ENCODE data around the gene ADAMTS2. TPM values are rescaled to one million over a fixed set of nuclear protein-coding genes. Genes with fewer than 3 reads are reported as not detected.
A peak's percentile ranks its signal among the peaks of the same experiment; 100 is the strongest.

Gene ADAMTS2
- total RNA-seq, 8 experiments from 2014 or later = 0.14 to 1.4 (median 0.49) TPM

- WGBS, 10 experiments = 56 to 100% (median 94%) methylated on average over 1 to 3 of the region's 8 CpGs; no CpG with 5 or more reads in 4 of the 10 experiments
- no peaks in the 10 kb centered on the region for H3K4me1 ChIP-seq (replicated peaks in 1 of 2)
- in situ Hi-C loops (cut with MboI; ENCODE audit: low pct_unique_long_range_greater_than_20kb in 2 of 9, low sequenced_read_pairs in 9 of 9, unreplicated experiment in 9 of 9) = no loop called here
- H3K27ac ChIP-seq = no peak overlapping the region
- H3K4me3 ChIP-seq = no peak overlapping the region
- no peak for ATAC-seq (replicated peaks in 6 of 8)
These were observed 109.6 kb downstream of the ADAMTS2 start for GRCh38 chr5:179235416-179236400.

GRCh38 chr5:179234563-179235135, 110.6 kb downstream of the ADAMTS2 start:
- in situ Hi-C loops (cut with MboI; ENCODE audit: low pct_unique_long_range_greater_than_20kb in 2 of 9, low sequenced_read_pairs in 9 of 9, unreplicated experiment in 9 of 9) = no loop called here
- H3K27ac ChIP-seq = no peak overlapping the region
- WGBS, 10 experiments = 20 to 100% (median 85%) methylated on average over 1 to 10 of the region's 12 CpGs; no CpG with 5 or more reads in 3 of the 10 experiments
- no peaks in the 10 kb centered on the region for H3K4me1 ChIP-seq (replicated peaks in 1 of 2)
- H3K4me3 ChIP-seq = no peak overlapping the region
- no peak for ATAC-seq (replicated peaks in 6 of 8)

- H3K4me1 ChIP-seq (replicated peaks in 1 of 2) = no peaks in the 10 kb centered on the region
- 60 to 88% (median 73%) methylated on average over 1 to 3 of the region's 12 CpGs; no CpG with 5 or more reads in 5 of the 10 experiments for WGBS, 10 experiments
- ATAC-seq (replicated peaks in 6 of 8) = no peak
- no peak overlapping the region for H3K27ac ChIP-seq
- no peak overlapping the region for H3K4me3 ChIP-seq
- in situ Hi-C loops (cut with MboI; ENCODE audit: low pct_unique_long_range_greater_than_20kb in 2 of 9, low sequenced_read_pairs in 9 of 9, unreplicated experiment in 9 of 9) = no loop called here
These were observed 111.2 kb downstream of the ADAMTS2 start for GRCh38 chr5:179233909-179234562.

GRCh38 chr5:179232091-179232735, 113.0 kb downstream of the ADAMTS2 start:
- Histone ChIP-seq H3K4me3 (no peak overlapping the region), H3K27ac (no peak overlapping the region), H3K4me1 (replicated peaks in 1 of 2) (peaks cover 0 to 9% of the 10 kb centered on the region in 2 donors)
- in situ Hi-C loops (cut with MboI; ENCODE audit: low pct_unique_long_range_greater_than_20kb in 2 of 9, low sequenced_read_pairs in 9 of 9, unreplicated experiment in 9 of 9) = no loop called here
- 37 to 87% (median 79%) methylated on average over 1 to 12 of the region's 17 CpGs; no CpG with 5 or more reads in 1 of the 10 experiments for WGBS, 10 experiments
- ATAC-seq (replicated peaks in 6 of 8) = no peak

- no peak overlapping the region for H3K27ac ChIP-seq
- 60 to 100% (median 83%) methylated on average over 2 to 9 of the region's 14 CpGs; no CpG with 5 or more reads in 1 of the 10 experiments for WGBS, 10 experiments
- H3K4me3 ChIP-seq = no peak overlapping the region
- H3K4me1 ChIP-seq (replicated peaks in 1 of 2) = peaks cover 0 to 9% of the 10 kb centered on the region in 2 donors
- in situ Hi-C loops (cut with MboI; ENCODE audit: low pct_unique_long_range_greater_than_20kb in 2 of 9, low sequenced_read_pairs in 9 of 9, unreplicated experiment in 9 of 9) = no loop called here
- ATAC-seq (replicated peaks in 6 of 8) = no peak
These were observed 114.0 kb downstream of the ADAMTS2 start for GRCh38 chr5:179231309-179231708.

GRCh38 chr5:179230061-179230461, 115.2 kb downstream of the ADAMTS2 start:
- no peak for ATAC-seq (replicated peaks in 6 of 8)
- Histone ChIP-seq H3K4me3 (no peak overlapping the region), H3K27ac (no peak overlapping the region), H3K4me1 (replicated peaks in 1 of 2) (peaks cover 0 to 9% of the 10 kb centered on the region in 2 donors)
- in situ Hi-C loops (cut with MboI; ENCODE audit: low pct_unique_long_range_greater_than_20kb in 2 of 9, low sequenced_read_pairs in 9 of 9, unreplicated experiment in 9 of 9) = no loop called here
- 93% methylated on average over 2 of the region's 9 CpGs; no CpG with 5 or more reads in 9 of the 10 experiments for WGBS, 10 experiments

- Histone ChIP-seq H3K27ac (no peak overlapping the region), H3K4me1 (replicated peaks in 1 of 2) (peaks cover 0 to 9% of the 10 kb centered on the region in 2 donors), H3K4me3 (no peak overlapping the region)
- in situ Hi-C loops (cut with MboI; ENCODE audit: low pct_unique_long_range_greater_than_20kb in 2 of 9, low sequenced_read_pairs in 9 of 9, unreplicated experiment in 9 of 9) = no loop called here
- 50 to 100% (median 90%) methylated on average over 1 to 5 of the region's 20 CpGs; no CpG with 5 or more reads in 5 of the 10 experiments for WGBS, 10 experiments
- no peak for ATAC-seq (replicated peaks in 6 of 8)
These were observed 115.9 kb downstream of the ADAMTS2 start for GRCh38 chr5:179229331-179229831.

- ATAC-seq (replicated peaks in 6 of 8) = peak in 2 of 8 experiments; percentile 27
- Histone ChIP-seq H3K4me1 (replicated peaks in 1 of 2) (peaks cover 0 to 9% of the 10 kb centered on the region in 2 donors), H3K27ac (no peak overlapping the region), H3K4me3 (no peak overlapping the region)
- 60 to 93% (median 80%) methylated on average over 1 to 7 of the region's 20 CpGs; no CpG with 5 or more reads in 4 of the 10 experiments for WGBS, 10 experiments
- in situ Hi-C loops (cut with MboI; ENCODE audit: low pct_unique_long_range_greater_than_20kb in 2 of 9, low sequenced_read_pairs in 9 of 9, unreplicated experiment in 9 of 9) = no loop called here
These were observed 116.7 kb downstream of the ADAMTS2 start for GRCh38 chr5:179228341-179229121.

GRCh38 chr5:179227580-179228311, 117.5 kb downstream of the ADAMTS2 start:
- in situ Hi-C loops (cut with MboI; ENCODE audit: low pct_unique_long_range_greater_than_20kb in 2 of 9, low sequenced_read_pairs in 9 of 9, unreplicated experiment in 9 of 9) = no loop called here
- H3K27ac ChIP-seq = no peak overlapping the region
- no peak overlapping the region for H3K4me3 ChIP-seq
- peaks cover 0 to 9% of the 10 kb centered on the region in 2 donors for H3K4me1 ChIP-seq (replicated peaks in 1 of 2)
- 20 to 100% (median 47%) methylated on average over 1 to 3 of the region's 17 CpGs; no CpG with 5 or more reads in 5 of the 10 experiments for WGBS, 10 experiments
- peak in 5 of 8 experiments; percentile 76 to 92 (median 84) for ATAC-seq (replicated peaks in 6 of 8)

- peak in 3 of 8 experiments; percentile 16 to 32 (median 28) for ATAC-seq (replicated peaks in 6 of 8)
- Histone ChIP-seq H3K4me3 (no peak overlapping the region), H3K27ac (no peak overlapping the region), H3K4me1 (replicated peaks in 1 of 2) (peaks cover 0 to 9% of the 10 kb centered on the region in 2 donors)
- 40 to 100% (median 60%) methylated on average over 1 to 2 of the region's 4 CpGs; no CpG with 5 or more reads in 5 of the 10 experiments for WGBS, 10 experiments
- in situ Hi-C loops (cut with MboI; ENCODE audit: low pct_unique_long_range_greater_than_20kb in 2 of 9, low sequenced_read_pairs in 9 of 9, unreplicated experiment in 9 of 9) = no loop called here
These were observed 118.1 kb downstream of the ADAMTS2 start for GRCh38 chr5:179227229-179227579.

GRCh38 chr5:179226696-179227095, 118.6 kb downstream of the ADAMTS2 start:
- in situ Hi-C loops (cut with MboI; ENCODE audit: low pct_unique_long_range_greater_than_20kb in 2 of 9, low sequenced_read_pairs in 9 of 9, unreplicated experiment in 9 of 9) = no loop called here
- H3K4me3 ChIP-seq = no peak overlapping the region
- peaks cover 0 to 9% of the 10 kb centered on the region in 2 donors for H3K4me1 ChIP-seq (replicated peaks in 1 of 2)
- WGBS, 10 experiments = 49 to 96% (median 76%) methylated on average over 3 to 8 of the region's 8 CpGs
- H3K27ac ChIP-seq = no peak overlapping the region
- ATAC-seq (replicated peaks in 6 of 8) = no peak

Data from motor neuron (in vitro differentiated cells).